ENCODE data around the gene MTUS2.
"Not testable (repeated sequence)": the region's sequence is repeated elsewhere in the genome, so short reads cannot be mapped to it uniquely, and the experiment has no call there.

Gene MTUS2

GRCh38 chr13:29382021-29382420, 561.9 kb downstream of the MTUS2 start:
- TF ChIP-seq, protein P1, sequence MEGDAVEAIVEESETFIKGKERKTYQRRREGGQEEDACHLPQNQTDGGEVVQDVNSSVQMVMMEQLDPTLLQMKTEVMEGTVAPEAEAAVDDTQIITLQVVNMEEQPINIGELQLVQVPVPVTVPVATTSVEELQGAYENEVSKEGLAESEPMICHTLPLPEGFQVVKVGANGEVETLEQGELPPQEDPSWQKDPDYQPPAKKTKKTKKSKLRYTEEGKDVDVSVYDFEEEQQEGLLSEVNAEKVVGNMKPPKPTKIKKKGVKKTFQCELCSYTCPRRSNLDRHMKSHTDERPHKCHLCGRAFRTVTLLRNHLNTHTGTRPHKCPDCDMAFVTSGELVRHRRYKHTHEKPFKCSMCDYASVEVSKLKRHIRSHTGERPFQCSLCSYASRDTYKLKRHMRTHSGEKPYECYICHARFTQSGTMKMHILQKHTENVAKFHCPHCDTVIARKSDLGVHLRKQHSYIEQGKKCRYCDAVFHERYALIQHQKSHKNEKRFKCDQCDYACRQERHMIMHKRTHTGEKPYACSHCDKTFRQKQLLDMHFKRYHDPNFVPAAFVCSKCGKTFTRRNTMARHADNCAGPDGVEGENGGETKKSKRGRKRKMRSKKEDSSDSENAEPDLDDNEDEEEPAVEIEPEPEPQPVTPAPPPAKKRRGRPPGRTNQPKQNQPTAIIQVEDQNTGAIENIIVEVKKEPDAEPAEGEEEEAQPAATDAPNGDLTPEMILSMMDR (IDR thresholded peaks at IDR 0.05; ENCODE audit: extremely low read depth, missing control alignments), result no peak
- DNase-seq (ENCODE audit: low spot score), result no peak

- TF ChIP-seq, protein P1 (IDR thresholded peaks at IDR 0.05; ENCODE audit: extremely low read depth, missing control alignments), result no peak
- no peak for DNase-seq (ENCODE audit: low spot score)
Measured at GRCh38 chr13:29383476-29383875, 563.3 kb downstream of the MTUS2 start.

DNA sequence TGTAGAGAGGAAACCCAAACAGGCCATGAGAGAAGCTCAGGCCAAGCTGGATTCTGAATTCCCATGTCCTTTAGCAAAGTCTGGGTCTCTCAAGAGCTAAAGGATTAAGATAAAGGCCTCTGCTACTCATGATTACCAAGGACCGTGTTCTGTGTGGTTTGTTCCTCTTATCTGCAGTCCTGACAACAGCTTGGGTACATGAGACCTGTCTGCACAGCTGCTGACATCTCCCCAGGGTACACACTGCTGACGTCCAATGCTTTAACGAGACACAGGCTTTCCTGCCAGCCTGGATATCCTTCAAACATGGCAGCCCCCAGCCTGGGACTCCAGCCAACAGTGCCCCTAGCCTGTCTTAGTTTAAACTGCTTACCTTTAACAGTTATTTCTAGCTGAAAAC, 564.3 kb downstream of the MTUS2 start:
- no peak for DNase-seq (ENCODE audit: low spot score)

DNA sequence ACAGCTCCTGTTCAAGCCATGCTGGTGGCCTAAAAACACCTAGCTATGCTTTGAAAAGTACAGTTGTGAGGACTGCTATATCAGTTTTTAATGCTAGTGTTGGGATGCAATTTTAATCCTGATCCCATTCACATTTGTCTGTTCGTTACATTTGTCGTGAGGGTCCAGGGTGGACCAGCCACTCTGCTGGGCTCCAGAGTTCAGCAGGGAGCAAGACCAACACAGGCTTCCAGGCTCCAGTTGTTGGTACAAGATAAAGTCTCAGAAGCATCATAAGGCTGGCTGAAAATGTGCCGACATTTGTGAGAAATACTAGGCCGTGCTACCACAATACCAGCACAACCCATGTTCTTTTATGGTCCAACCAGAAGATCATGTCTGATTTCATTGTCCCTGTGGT, 564.7 kb downstream of the MTUS2 start:
- TF ChIP-seq, protein P1 (IDR thresholded peaks at IDR 0.05; ENCODE audit: extremely low read depth, missing control alignments), result no peak
- no peak for DNase-seq (ENCODE audit: low spot score)

More for the DNA sequence above, 564.3 kb downstream of the MTUS2 start:
- TF ChIP-seq, protein P1 (IDR thresholded peaks at IDR 0.05; ENCODE audit: extremely low read depth, missing control alignments), result no peak

- TF ChIP-seq, protein P1 (IDR thresholded peaks at IDR 0.05; ENCODE audit: extremely low read depth, missing control alignments), result no peak
Measured at GRCh38 chr13:29386246-29386645, 566.1 kb downstream of the MTUS2 start.

GRCh38 chr13:29390598-29390997, 570.5 kb downstream of the MTUS2 start:
- DNase-seq (ENCODE audit: low spot score), result not testable (repeated sequence)

More at GRCh38 chr13:29386246-29386645, 566.1 kb downstream of the MTUS2 start:
- no peak for DNase-seq (ENCODE audit: low spot score)

- no peak for DNase-seq (ENCODE audit: low spot score)
- TF ChIP-seq, protein P1 (IDR thresholded peaks at IDR 0.05; ENCODE audit: extremely low read depth, missing control alignments), result no peak
Measured at GRCh38 chr13:29396446-29396845, 576.3 kb downstream of the MTUS2 start.

- TF ChIP-seq, protein P1 (IDR thresholded peaks at IDR 0.05; ENCODE audit: extremely low read depth, missing control alignments), result no peak
- DNase-seq (ENCODE audit: low spot score), result no peak
Measured at GRCh38 chr13:29397265-29397664, 577.1 kb downstream of the MTUS2 start.
